Stimulated activated CD8-positive, alpha-beta memory T cell treated with anti-CD3 and anti-CD28 coated beads, Interleukin-12 subunit alpha, Interleukin-12 subunit beta, amount 100 ng/mL, for 4 hours (primary cell): ENCODE measurements around the gene LARP1.

Source experiments
- DNase-seq: peaks from one replicate; pipeline ENCODE4 v3.0.0-alpha.2; 2020; ENCODE audit warnings: low read depth

LARP1 gene

GRCh38 chr5:154762261-154762660 lies 7.1 kb downstream of the LARP1 start:
- DNase-seq: no peak

GRCh38 chr5:154762700-154763099 lies 7.5 kb downstream of the LARP1 start:
- DNase-seq: no peak

GRCh38 chr5:154764967-154765366 lies 9.8 kb downstream of the LARP1 start:
- DNase-seq: no peak

GRCh38 chr5:154765396-154765925 lies 10.3 kb downstream of the LARP1 start:
- DNase-seq: no peak

GRCh38 chr5:154766558-154767281 lies 11.5 kb downstream of the LARP1 start:
- no peak for DNase-seq

GRCh38 chr5:154767576-154767975 lies 12.4 kb downstream of the LARP1 start:
- no peak for DNase-seq

- DNase-seq: no peak
These were observed 13.0 kb downstream of the LARP1 start for GRCh38 chr5:154768207-154768606.

GRCh38 chr5:154770111-154770510 lies 14.9 kb downstream of the LARP1 start:
- no peak for DNase-seq

- no peak for DNase-seq
These were observed 16.3 kb downstream of the LARP1 start for GRCh38 chr5:154771383-154771901.

GRCh38 chr5:154773326-154773725 lies 18.1 kb downstream of the LARP1 start:
- no peak for DNase-seq

- DNase-seq: no peak
These were observed 21.0 kb downstream of the LARP1 start for GRCh38 chr5:154776167-154776566.

- no peak for DNase-seq
These were observed 23.4 kb downstream of the LARP1 start for GRCh38 chr5:154778534-154778933.

- no peak for DNase-seq
These were observed 23.9 kb downstream of the LARP1 start for GRCh38 chr5:154779105-154779504.

- DNase-seq: no peak
These were observed 25.0 kb downstream of the LARP1 start for GRCh38 chr5:154780128-154780527.

- DNase-seq: no peak
These were observed 27.1 kb downstream of the LARP1 start for GRCh38 chr5:154782326-154782725.

- no peak for DNase-seq
These were observed 27.8 kb downstream of the LARP1 start for GRCh38 chr5:154782812-154783592.

- DNase-seq: no peak
These were observed 28.7 kb downstream of the LARP1 start for GRCh38 chr5:154783774-154784460.

GRCh38 chr5:154784856-154785255 lies 29.7 kb downstream of the LARP1 start:
- DNase-seq: no peak

GRCh38 chr5:154786414-154786813 lies 31.2 kb downstream of the LARP1 start:
- DNase-seq: no peak

- DNase-seq: no peak
These were observed 33.0 kb downstream of the LARP1 start for GRCh38 chr5:154788212-154788611.

- no peak for DNase-seq
These were observed 36.4 kb downstream of the LARP1 start for GRCh38 chr5:154791535-154791934.
